ENCODE data around the gene LY6G5B.

The LY6G5B gene

DNA sequence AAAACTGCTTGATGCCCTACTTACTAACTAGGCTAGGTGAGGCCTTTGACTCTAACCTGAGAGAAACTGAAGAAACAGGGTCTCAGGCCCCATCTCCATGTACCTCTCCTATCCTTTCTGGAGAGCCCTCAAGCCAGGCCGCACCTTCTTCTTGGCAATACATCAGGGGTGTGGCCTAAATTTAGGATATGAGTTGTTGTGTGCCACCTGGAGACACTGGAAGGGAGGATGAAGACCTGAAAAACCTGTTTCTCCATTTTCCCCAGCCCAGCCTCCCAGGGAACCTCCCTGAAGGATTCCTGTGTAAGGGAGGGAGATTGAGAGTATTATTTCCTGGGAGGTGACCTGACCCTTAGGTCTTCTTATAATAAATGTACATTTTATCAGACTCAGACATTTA is 48.5 kb downstream of the LY6G5B start:
- no peak for DNase-seq

DNA sequence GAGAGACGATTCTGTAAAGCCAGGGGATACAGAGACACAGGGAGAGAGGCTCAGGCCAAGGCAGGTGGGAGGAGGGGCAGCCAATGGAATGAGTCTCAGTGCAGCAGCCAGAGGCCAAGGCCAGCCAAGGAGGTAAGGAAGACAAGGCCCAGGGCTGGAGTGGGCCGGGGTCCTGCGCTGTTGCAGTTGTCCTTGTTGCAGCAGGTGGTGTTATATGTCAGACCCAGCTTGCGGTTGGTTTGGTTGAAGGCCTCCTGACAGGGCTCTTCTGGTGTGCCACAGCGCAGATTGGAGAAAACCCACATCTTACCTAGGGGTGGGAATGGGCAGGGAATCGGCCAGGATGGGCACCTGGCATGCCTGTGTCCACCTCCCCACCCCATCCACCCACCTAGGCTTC is 49.2 kb downstream of the LY6G5B start:
- no peak for DNase-seq

DNA sequence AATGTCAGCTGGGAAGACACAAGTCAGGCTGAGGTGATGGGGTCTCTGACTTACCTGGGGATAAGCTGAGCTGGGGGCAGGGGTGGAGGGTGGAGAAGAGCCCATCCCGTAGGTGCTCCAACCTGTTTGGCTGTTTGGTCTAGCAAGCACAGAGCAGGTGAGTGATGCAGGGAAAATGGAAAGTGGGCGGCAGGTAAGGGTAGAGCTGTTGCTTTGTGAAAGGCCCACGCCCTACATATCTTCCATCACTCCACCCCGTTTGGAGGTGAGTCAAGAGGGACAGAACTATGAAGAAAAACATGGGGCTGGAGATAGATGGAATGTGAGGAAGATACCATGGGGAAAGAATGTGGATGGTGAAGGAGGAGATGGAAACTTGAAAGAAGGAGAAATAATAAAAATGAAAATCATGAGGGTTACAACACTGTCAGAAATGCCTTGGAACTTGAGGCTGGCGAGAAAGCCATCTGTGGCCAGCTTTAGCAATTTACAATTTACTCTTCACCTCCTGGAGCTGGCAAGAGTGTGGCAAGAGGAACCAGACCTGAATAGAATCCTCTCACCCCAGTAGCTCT is 50.5 kb downstream of the LY6G5B start:
- DNase-seq = no peak

DNA sequence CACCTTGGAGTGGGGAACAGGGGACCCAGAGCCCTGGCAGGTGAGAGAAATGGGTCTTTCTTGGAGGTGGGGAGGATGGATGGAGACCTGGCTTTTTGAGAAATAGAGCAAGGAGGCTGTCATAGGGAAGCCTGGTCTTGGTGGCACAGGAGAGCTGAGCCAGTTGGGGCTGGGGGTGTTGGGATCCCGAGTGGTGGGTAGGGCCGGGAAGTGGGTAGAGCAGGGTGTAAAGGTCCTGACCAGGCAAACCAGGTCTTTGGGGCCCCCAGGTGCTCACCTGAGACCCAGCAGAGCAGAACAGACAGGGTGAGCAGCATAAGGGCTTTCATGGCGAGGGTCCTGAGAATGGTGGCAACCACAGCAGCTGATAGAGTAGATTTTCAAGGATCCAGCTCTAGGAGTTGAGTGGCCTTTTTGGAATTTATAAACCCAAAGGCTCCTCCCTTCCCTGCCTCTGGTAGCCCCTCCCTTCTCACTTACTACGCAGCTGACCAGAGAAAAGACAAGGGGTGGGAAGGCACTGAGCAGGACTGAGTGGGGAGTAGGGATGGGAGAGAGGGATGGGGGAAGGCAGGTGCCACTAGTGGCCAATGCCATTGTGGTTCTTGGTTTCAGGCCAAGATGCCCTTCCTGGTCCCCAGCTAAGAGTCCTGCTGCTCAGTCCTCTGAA is 51.7 kb downstream of the LY6G5B start, which contains the start of gene LY6G6C:
LY6G6C (minus strand) TSS at position 396 of the 670 bp plus-strand sequence; CDS start at position 329, 67 bp downstream.
- DNase-seq = no peak

DNA sequence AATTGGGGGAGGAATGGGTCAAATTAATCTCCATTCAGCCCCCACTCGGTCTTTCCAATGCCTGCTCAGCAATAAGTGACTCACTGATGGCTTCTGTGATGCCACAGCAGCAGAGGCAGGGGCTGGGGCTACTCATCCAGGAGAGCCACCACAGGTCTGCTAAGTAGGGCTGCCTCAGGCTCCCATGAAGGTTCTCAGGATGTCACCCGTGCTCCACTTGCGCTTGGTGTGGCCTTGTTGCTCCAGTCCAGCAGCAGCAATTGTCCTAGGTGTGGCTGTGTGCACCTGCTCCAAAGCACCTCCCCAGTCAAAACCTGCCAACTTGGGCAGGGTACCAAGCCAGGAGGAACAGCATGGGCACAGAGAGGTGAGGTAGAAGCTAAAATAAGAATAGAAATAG is 52.4 kb downstream of the LY6G5B start:
- DNase-seq = no peak

All from CD4-positive, alpha-beta T cell treated with Interferon alpha-2 for 1 hour (primary cell).